ENCODE data around the gene ANXA1.

Gene ANXA1

DNA sequence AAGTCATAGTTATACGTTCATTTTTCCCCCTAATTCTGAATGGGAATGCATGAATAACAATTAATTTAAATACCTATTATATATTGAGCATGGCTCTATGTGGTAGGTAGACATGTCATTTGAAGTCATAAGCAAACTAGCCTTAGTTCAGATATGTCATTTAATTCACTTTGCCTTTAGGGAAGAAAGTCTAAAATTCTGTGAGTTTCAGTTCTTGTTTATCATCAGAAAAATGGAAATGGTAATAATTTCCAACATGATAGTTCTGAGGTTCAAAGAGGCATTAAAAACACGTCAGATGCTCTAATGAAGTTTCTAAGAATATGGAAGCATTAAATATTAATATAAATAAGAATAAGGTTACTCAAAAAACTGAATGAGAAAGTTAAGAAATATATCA lies 13.1 kb upstream of the ANXA1 start:
- DNase-seq (ENCODE audit: low spot score), result no peak

DNA sequence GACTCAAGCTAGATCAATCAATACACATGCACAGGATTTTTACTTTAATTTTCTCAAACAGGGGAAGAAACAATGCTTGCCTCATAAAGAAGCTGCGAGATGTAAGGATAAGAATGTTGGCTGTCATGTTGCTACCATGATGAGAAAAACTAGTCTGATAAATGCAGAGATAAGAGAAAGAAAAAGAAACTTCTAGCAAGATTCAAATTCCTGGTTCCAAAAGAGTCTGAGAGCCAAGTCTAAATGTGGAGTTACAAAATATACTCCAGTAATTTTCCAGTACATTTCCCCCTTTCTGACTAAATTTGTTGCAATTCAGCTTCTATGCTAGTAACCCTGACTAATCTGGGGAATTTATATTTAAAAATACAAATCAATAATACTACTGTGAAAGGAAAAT lies 10.4 kb upstream of the ANXA1 start:
- no peak for DNase-seq (ENCODE audit: low spot score)

DNA sequence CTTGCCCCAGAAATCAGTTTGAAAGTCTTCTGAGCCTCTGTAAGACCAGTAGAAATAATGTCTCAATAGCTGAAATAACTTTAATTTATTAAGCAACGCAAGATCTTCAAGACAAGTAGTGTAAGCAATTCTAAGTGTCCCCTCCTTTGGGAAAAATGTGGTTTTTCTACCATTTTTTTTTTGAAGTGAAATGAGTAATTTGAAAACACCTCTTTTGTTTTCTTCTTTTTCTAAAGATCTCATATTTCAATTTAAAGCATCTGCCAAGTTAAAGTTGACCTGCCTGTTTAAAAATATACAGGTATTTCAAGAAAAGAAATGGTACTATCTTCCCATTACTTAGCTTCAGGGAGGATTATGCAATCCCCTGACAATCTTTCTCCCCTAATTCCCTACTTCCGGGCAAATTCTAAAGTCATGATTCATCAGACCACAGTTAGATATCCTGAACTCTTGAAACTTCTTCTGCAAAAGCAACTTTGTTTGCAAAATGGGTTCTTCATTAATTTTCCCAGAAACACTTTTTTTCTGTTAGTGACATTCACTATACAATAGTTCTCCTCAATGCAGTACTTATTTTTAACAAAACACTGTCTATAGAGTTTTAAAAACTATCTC lies 7.8 kb upstream of the ANXA1 start:
- DNase-seq (ENCODE audit: low spot score), result no peak

DNA sequence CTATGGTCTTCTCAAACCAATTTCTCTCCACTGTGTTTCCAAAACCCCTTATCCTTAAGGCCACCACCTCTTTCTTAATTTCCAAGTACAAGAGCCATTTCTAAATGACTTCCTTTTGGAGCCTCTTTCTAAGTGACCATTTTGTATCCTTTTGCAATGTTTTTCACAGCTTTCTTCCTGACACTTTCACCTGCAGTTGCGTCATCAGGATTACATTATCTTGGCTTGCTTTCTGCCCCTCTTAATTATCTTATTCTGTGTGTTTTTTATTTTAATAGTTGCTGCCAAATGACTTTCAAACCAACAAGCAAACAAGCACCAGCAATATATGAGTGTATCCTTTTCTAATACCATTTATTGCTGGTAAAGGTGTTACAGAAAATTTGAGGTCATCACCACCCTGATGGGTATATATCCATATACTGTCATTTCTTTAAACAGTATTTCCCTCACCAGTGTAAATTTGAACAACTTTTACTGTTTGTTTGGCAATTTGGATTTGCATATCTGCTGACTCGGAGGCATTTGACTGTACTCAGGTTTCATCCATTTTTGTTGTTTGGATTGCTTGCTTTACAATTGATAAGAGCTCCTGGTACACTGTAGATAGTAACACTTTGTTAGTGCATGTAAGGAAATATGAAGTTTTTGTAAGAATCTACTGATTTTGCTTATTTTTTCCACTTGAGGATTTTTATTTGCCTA lies 5.4 kb upstream of the ANXA1 start:
- no peak for DNase-seq (ENCODE audit: low spot score)

DNA sequence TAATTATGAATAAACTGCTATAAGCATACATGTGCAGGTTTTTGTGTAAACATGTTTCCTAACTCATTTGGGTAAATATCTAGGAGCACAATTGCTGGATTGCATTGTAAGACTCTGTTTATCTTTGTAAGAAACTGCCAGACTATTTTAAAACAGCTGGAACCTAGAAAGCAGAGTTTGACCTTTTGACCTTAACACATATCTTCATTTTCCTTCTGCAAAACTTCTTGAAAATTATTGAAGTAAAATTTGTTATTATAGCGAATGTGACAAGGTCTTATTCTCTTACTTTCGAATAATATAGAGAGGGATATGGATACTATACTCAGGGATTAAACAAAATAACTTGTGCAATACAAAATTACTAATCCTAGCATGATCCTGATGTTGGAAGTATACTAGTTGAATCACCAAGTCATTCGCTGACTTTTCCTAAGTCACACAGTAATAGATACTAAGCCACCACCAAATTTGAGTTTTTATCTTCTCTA lies 3.2 kb upstream of the ANXA1 start:
- DNase-seq (ENCODE audit: low spot score), result no peak

DNA sequence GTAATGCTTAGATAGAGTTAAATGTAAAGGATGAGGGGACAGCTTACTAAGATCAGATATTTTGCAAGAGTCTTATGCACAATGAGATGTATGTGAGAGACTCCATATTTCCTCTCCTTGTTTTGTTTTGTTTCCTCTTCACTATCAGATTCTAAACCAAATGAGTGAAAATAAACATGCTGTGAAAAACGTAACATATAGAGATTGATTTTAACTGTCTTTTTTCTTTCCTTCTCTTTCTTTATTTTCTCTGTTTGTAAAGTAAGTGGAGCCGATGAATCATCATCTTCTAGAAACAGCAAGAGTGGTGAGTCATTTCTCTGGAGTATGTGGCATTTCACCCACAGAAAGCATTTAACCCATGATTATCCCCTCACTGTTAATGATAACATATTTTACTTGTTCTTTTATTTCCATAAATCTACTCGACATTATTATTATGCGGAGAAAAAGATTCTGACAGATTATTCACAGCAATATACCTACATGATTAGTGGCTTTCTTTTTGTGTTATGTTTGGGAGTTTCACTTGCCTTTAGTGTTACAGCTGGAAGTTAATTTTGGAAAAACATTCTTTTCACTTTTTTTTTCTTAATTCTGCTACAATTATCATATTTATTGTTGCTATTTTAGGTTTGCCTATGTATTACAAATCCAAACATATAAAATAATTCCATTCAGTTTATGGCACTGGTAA lies 2.1 kb upstream of the ANXA1 start:
- DNase-seq (ENCODE audit: low spot score), result no peak

DNA sequence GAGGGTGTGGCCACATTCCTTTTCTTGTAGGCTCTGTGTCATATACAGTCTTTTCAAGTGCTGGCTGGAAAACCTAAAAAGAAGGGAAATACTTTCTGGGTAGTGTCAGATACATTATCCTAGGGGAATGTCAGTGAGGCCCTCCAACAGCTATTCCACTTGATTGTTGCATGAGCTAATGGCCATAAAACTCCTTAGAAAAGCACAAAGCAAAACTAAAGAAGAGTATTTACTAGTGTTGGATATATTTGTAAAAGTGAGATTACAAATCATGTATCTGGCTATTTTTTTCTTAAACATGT lies 829 bp downstream of the ANXA1 start:
- DNase-seq (ENCODE audit: low spot score), result no peak

DNA sequence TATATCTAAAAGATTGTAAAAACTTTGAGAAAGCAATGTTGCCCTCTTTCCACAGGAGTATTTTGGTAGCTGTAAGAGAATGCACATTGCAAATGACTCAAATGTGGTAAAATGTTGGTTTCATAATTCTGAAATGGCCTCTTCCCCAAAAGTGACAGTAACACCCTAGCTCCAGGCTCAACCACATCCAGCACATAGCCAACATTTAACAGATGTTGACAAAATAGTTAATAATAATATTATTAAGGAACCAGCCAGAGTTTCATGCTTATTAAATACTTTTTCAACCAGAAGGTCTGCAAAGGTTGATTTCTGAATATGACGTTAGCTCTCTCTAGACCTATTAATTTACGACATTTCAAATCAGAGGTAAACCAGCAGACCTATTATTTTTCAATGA lies 1.3 kb downstream of the ANXA1 start:
- no peak for DNase-seq (ENCODE audit: low spot score)

DNA sequence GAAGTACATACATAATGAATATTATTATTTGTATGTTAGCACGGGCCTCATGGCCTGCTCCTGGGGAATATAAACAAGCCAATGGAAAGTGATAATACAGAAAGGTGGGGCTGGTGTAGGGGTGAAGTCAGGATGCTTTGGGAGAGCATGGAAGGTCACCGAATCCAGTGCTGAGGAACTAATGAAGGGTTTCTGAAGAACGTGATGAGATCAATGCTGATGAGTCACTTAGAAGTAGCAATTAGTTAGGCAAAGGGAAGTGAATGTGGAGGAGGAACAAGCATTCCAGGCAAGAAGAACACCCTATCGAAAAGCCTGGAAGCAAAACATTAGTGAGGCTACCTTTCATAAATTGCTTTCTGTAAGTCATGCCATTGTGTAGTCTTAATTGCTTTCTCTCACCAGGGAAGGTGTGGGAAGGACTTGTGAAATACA lies 2.1 kb downstream of the ANXA1 start:
- DNase-seq (ENCODE audit: low spot score), result no peak

DNA sequence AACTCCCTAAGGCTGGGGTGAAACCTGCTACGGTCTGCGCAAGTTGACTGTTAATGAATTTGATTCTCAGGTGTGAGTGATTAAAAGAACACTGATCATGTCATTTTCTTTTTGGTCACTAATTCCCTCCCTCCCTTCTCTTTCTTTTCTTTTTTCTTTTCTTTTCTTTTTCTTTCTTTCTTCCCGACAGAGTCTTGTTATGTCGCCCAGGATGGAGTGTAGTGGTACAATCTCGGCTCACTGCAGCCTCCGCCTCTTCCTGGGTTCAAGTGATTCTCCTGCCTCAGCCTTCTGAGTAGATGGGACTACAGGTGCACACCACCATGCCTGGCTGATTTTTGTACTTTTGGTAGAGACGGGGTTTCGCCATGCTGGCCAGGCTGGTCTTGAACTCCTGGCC lies 2.6 kb downstream of the ANXA1 start:
- DNase-seq (ENCODE audit: low spot score), result no peak

DNA sequence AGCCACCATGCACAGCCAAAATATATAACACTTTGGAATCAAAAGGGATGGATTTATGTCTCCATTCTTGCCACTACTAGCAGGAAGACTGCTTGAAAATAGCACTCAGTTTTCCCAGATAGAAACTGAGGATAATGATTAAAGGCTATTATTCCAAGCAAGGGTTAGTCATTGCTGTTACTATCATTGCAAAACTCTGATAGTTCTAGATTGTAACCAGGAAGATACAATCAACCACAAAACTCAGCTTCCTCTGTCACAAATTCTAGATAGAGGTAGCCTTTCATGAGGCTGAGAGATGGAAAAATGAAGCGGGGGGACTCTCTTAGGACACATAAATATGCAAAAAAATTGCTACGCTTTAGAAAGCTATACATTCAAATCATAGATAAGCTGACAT lies 3.1 kb downstream of the ANXA1 start:
- DNase-seq (ENCODE audit: low spot score), result no peak

DNA sequence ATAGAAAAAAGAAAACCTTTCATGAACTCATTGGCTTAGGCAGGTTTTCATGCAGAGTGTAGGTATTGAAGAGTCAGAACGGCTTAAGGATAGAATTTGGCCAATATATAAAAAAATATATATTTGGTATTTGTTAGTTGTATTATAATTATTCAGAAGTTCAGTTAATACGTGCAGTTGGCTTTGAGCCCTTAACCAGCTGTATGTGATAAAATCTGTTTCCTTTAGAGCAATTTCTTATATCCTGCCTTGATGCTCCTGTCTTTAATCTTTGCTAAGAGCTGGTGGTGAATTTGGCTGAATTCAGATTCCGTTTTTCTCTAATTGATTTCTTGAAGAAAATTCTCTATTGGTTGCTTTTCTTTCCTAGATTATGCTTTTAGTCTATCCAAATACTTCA lies 3.7 kb downstream of the ANXA1 start:
- DNase-seq (ENCODE audit: low spot score), result no peak

DNA sequence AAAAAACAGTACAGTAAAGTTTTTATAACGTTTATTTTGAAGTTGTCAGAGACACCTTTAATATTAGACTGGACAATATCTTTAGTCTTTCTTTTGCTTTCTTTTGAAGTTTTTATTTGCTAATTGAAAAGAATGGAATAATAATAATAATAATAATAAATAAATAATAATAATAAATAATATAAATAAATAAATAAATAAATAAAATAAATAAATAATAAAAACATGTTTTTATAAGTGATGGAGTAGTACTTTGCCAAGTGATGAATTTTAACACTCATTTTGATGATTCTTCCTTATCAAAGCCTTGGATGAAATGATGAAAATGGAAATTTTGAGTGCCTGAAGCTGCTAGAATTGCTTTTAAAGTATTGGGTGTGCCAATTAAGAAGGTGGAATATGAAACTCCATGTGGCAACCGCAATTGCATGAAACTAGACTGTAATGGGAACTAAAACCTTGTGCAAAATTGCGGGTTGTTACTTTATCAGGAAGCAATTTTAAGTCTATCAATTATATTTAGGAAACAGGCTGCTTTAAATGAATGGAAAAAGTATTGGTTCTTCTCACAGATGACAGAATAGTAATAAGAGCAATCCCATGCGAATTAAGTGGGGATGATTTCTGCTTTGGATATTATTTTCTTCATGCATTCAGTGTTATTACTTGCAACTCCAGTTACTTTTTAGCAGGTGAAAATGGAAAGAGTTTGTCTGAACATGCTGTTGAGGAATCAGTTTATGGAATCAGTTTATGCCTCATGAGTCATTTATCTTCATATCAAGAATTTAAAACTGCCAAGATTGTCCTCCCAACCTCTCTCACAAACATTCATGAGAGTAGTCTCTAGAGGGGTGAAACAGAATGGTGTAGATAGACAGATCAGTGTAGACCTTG lies 4.6 kb downstream of the ANXA1 start:
- no peak for DNase-seq (ENCODE audit: low spot score)

DNA sequence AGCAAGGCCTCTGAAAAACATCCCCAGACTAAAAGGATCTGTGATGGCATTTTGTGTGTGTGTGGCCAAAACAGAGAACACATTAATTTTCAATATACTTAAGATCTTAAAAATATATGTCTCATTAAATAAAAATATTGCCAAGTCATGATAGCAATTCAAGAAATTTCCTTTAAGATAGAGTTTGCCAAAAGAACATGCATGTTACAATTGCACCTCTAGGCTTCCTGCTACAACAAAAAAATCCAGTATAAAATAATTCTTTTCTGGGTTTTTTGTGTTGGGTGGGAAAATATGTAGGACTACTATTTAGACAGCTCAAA lies 5.2 kb downstream of the ANXA1 start:
- no peak for DNase-seq (ENCODE audit: low spot score)

DNA sequence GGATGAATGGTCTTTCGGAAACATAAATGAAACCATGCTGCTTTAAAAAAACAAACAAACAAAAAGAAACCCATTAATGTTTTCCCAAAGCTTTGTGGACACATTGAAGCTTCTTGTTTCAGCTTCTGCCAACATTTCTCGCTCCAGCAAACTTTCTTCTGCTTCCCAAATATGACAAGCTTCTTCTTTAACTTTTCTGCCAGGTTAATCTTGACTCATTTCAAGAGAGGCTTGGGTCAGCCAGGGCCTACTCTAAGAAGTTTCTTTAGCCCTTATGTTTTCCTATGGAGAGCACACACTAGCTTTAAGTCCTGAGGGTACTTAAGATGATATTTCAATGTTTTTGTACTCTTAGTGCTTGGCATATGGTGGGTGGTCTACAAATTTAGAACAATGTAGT lies 6.1 kb downstream of the ANXA1 start:
- DNase-seq (ENCODE audit: low spot score), result no peak

DNA sequence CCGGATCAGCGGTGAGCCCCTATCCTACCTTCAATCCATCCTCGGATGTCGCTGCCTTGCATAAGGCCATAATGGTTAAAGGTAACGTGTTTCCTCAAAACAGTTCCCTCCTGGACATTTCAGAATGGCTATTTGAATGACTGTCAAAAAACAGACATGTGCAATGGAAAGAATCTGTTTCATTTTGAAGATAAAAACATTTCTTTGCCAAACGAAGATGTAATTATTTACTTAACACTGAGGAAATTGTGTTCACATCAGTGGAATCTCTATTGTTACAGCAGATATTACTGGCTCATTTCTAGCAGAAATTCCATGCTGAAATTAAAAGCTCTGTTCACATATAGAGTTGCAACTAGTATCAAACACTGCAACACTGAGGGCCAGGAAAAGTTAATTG lies 7.1 kb downstream of the ANXA1 start:
- no peak for DNase-seq (ENCODE audit: low spot score)

DNA sequence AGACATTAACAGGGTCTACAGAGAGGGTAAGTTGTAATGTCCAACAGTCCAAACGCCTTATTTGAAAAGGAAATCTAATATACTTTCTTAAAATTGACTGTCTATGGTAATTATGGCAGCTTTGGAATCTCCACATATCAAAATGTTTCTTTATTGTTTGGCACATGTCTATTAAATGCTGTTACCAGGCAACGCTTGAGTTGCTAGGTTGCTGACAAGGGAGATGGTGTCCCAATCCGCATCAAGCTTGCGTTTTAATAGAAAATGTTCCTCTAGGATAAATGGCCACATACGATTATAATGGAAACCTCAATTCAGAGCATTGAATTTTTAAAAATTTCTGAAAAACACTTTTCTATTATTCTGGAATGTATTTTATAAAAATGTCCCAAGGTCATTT lies 9.2 kb downstream of the ANXA1 start:
- DNase-seq (ENCODE audit: low spot score), result no peak

DNA sequence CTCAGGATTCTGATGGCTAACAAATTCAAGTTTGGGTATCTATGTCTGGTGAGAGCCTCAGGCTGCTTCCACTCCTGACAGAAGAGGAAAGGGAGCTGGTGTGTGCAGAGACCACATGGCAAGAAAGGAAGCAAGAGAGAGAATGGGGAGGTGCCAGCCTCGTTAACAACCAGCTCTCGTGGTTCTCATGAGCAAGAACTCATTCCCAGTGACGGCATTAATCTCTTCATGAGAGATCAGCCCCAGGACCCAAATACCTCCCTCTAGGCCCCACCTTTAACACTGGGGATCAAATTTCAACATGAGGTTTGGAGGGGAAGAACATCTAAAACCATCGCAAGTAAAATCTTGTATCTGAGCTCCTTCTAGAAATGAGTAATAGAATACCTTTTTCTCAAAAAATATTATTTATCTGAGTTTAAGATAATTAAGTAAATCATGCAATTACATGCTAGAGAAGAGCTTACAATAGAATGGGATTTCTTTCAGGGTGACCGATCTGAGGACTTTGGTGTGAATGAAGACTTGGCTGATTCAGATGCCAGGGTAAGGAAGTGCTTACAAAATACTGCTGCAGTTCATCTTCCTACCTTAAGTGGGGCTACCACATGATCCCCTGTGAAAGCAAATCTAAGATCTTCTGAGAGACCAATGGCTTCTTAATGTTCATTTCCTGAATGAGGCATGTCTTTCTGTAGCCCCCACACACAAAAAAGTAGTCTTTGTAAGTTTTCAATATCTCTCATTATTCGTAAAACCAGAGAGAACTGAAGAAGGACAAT lies 11.5 kb downstream of the ANXA1 start:
- DNase-seq (ENCODE audit: low spot score), result no peak

DNA sequence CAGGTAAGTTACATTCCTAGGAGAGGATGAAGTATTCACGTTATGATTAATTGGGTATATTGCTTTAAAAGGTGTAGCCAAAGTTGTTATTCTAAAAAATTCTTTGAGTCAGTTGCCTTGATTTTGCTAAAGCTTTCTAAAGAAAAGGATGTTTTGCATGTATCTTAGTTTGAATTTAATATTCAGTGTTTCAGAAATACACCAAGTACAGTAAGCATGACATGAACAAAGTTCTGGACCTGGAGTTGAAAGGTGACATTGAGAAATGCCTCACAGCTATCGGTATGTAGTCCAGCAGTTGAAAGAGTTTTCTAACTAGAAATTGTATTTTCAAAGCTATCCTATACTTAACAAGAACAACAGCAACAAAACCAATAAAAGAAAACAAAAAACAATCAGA lies 14.2 kb downstream of the ANXA1 start:
- DNase-seq (ENCODE audit: low spot score), result no peak

DNA sequence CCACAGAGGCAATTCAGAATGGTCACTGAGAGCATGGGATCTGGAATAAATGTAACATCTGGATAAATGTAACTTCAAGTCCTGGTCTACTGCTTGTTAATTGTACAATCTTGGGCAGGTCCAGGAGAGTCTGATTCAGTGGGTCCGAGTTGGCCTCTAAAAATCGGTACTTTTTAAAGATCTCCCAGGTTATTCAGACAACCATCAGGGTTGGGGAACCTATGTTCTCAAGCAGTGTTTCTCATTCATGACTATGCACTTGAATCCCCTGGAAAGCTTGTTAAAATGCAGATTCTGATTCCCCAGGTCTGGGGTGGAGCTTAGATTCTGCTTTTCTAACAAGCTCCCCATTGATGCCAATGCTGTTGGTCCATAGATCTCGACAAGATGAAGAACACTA lies 14.8 kb downstream of the ANXA1 start:
- no peak for DNase-seq (ENCODE audit: low spot score)

DNA sequence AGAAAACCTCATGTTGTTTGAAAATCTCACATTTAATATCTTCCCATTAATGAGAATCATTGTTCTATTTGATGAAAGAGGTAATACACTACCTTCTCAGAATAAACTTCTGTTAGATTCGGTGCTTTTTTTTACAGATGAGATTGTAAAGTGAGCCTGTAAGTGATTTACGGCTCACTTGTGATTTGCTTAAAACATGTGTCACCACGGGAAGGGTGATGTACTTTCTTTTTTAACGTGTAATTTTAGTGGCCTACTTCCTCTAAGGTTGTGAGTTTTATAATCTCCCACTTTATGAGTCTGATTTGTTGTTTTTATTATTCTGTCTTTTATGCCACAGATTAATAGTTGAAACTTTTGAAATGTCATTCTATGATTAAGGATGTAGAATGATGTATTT lies 15.9 kb downstream of the ANXA1 start:
- no peak for DNase-seq (ENCODE audit: low spot score)

Data from pons (tissue), 1 donor.